Measurements from ENCODE around the gene TTC33.

TTC33 gene

DNA sequence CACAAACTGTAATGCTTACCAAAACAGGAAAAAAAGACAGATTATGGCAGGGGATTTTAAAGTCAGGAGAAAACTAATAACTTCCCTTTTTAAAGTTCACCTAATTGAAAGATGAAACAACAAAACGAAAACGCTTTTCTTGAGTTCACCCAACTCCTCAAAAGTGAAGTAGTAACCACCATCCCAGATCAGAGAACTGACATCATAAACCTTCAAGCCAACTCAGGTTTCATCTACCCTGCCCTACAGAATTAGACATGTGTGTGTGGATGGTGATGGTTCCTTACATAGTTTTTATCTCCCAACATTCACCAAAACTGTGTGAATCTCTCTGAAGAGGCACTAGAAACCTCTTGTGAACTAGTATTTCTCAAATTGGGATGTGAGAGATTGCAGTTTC, 271.3 kb downstream of the TTC33 start:
- Histone ChIP-seq H3K27ac (no peak overlapping the region), H3K4me1 (ENCODE audit: low read depth, poor library complexity, severe bottlenecking) (peaks cover 67% of the 10 kb centered on the region), H3K27me3 (ENCODE audit: insufficient read depth, low read depth) (no peaks in the 10 kb centered on the region), H4K20me1 (ENCODE audit: insufficient read depth) (no peaks in the 10 kb centered on the region), H3K36me3 (ENCODE audit: insufficient read depth) (no peaks in the 10 kb centered on the region), H3K9ac (no peak overlapping the region), H3K4me3 (IDR thresholded peaks at IDR 0.05; ENCODE audit: insufficient read depth, low read depth, low read length) (no peak overlapping the region), H3K4me2 (no peak overlapping the region; the same call in 1 of the 2 replicates), H3K79me2 (ENCODE audit: insufficient read depth, low read depth) (no peaks in the 10 kb centered on the region), H2AFZ (ENCODE audit: low read depth) (no peak overlapping the region)
- TF ChIP-seq, protein P1, sequence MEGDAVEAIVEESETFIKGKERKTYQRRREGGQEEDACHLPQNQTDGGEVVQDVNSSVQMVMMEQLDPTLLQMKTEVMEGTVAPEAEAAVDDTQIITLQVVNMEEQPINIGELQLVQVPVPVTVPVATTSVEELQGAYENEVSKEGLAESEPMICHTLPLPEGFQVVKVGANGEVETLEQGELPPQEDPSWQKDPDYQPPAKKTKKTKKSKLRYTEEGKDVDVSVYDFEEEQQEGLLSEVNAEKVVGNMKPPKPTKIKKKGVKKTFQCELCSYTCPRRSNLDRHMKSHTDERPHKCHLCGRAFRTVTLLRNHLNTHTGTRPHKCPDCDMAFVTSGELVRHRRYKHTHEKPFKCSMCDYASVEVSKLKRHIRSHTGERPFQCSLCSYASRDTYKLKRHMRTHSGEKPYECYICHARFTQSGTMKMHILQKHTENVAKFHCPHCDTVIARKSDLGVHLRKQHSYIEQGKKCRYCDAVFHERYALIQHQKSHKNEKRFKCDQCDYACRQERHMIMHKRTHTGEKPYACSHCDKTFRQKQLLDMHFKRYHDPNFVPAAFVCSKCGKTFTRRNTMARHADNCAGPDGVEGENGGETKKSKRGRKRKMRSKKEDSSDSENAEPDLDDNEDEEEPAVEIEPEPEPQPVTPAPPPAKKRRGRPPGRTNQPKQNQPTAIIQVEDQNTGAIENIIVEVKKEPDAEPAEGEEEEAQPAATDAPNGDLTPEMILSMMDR (conservative IDR thresholded peaks at IDR 0.05; ENCODE audit: low read depth, low read length), result no peak

DNA sequence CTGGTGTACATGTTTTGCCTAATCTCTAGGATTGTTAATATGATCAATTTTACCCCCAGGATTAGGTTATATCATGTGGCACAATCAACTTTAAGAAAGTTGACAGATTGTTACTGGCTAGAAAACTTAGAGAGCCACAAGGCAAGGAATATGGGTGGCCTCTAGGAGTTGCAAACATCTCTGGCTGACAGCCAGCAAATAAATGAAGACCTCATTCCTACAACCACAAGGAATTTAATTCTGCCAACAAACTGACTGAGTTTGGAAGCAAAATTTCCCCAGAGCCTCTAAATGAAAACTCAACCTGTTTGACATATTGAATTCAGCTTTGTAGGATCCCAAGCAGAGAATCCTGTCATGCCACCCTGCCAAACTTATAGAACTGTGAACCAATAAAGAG, 272.4 kb downstream of the TTC33 start:
- TF ChIP-seq, protein P1 (conservative IDR thresholded peaks at IDR 0.05; ENCODE audit: low read depth, low read length), result no peak
- no peak overlapping the region for H2AFZ ChIP-seq (ENCODE audit: low read depth)

DNA sequence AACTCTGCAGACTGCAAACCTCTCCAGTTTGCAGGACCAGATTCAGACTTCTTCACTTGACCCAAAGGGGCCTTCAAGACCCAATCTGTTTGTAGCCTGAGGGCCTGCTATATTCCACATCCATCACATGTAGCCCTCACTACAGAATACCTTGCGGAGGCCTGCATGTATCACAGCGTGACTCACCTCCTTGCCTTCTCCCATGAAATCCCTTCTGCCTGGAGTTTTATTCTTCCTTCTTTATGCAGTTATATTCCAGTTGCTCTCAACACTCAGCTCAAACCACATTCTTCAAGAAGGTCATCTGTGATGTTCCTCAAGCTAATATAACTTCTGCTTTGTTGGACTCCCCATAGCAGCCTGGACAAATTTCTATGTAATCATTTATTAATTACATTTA, 274.5 kb downstream of the TTC33 start:
- Histone ChIP-seq H3K27ac (no peak overlapping the region), H3K79me2 (ENCODE audit: insufficient read depth, low read depth) (no peaks in the 10 kb centered on the region), H4K20me1 (ENCODE audit: insufficient read depth) (no peaks in the 10 kb centered on the region), H3K9ac (no peak overlapping the region), H3K36me3 (ENCODE audit: insufficient read depth) (no peaks in the 10 kb centered on the region), H3K4me1 (ENCODE audit: low read depth, poor library complexity, severe bottlenecking) (peaks cover 34% of the 10 kb centered on the region), H3K4me3 (IDR thresholded peaks at IDR 0.05; ENCODE audit: insufficient read depth, low read depth, low read length) (no peak overlapping the region), H3K27me3 (ENCODE audit: insufficient read depth, low read depth) (no peaks in the 10 kb centered on the region), H2AFZ (ENCODE audit: low read depth) (no peak overlapping the region), H3K4me2 (no peak overlapping the region)
- TF ChIP-seq, protein P1 (conservative IDR thresholded peaks at IDR 0.05; ENCODE audit: low read depth, low read length), result no peak

More for the DNA sequence above, 272.4 kb downstream of the TTC33 start:
- Histone ChIP-seq H4K20me1 (ENCODE audit: insufficient read depth) (no peaks in the 10 kb centered on the region), H3K4me3 (IDR thresholded peaks at IDR 0.05; ENCODE audit: insufficient read depth, low read depth, low read length) (no peak overlapping the region), H3K36me3 (ENCODE audit: insufficient read depth) (no peaks in the 10 kb centered on the region), H3K4me2 (no peak overlapping the region), H3K79me2 (ENCODE audit: insufficient read depth, low read depth) (no peaks in the 10 kb centered on the region), H3K4me1 (ENCODE audit: low read depth, poor library complexity, severe bottlenecking) (peaks cover 55% of the 10 kb centered on the region), H3K27me3 (ENCODE audit: insufficient read depth, low read depth) (no peaks in the 10 kb centered on the region), H3K9ac (no peak overlapping the region), H3K27ac (no peak overlapping the region)

DNA sequence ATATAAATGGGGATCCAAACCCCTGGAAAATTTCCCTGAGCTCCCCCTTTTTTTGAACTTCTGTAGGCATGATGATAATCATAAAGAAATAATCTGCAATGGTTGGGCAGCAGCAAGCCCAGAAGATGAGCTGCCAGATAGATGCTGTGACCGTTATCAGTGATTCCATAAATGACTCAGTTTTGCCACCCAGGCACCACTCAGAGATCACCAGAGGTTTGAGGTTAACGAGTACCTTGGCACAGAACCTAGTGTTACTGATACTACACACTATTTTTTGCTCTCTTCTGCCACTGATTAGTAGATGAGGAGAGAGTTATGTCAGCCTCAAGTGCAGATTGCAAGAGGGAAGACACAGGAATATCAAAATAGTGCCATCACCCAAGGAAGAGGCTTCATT, 275.4 kb downstream of the TTC33 start:
- Histone ChIP-seq H4K20me1 (ENCODE audit: insufficient read depth) (no peaks in the 10 kb centered on the region), H3K4me1 (ENCODE audit: low read depth, poor library complexity, severe bottlenecking) (peaks cover 26% of the 10 kb centered on the region), H3K9ac (no peak overlapping the region), H3K79me2 (ENCODE audit: insufficient read depth, low read depth) (no peaks in the 10 kb centered on the region), H3K4me2 (no peak overlapping the region), H3K36me3 (ENCODE audit: insufficient read depth) (no peaks in the 10 kb centered on the region), H3K4me3 (IDR thresholded peaks at IDR 0.05; ENCODE audit: insufficient read depth, low read depth, low read length) (no peak overlapping the region), H2AFZ (ENCODE audit: low read depth) (no peak overlapping the region), H3K27ac (no peak overlapping the region), H3K27me3 (ENCODE audit: insufficient read depth, low read depth) (no peaks in the 10 kb centered on the region)
- TF ChIP-seq, protein P1 (conservative IDR thresholded peaks at IDR 0.05; ENCODE audit: low read depth, low read length), result no peak

Measured in KMS-11 (cell line).